Right lobe of liver (tissue), 4 donors: ENCODE measurements around the gene KAT2B.

ENCODE experiments used
- CTCF ChIP-seq, 4 donors: fragments of 200-600 bp in 3 of 4; fragments of 450-650 bp in 1 of 4; IDR thresholded peaks; one replicate each; pipeline versions ENCODE4 v1.5.1 to v1.8.0; 2016 to 2022; ENCODE audit warnings: antibody characterized with exemption in 4 of 4, mild to moderate bottlenecking in 2 of 4
- POLR2A ChIP-seq: fragments of 450-650 bp; IDR thresholded peaks from one replicate; pipeline ENCODE4 v1.6.1; 2017; ENCODE audit warnings: antibody characterized with exemption, mild to moderate bottlenecking
- donor health status: DM: no; HTN: no; CAD: no.
- donor health status: DM: no; HTN: no; CAD: no.
- donor health status: DM: no; HTN: yes; CAD: no.

- TF ChIP-seq CTCF (IDR thresholded peaks at IDR 0.05) (no peak), POLR2A (no peak)
These were observed 831 bp upstream of the KAT2B start for GRCh38 chr3:20039466-20039764.
